ENCODE results near the gene MTSS2.

MTSS2 gene, protein sequence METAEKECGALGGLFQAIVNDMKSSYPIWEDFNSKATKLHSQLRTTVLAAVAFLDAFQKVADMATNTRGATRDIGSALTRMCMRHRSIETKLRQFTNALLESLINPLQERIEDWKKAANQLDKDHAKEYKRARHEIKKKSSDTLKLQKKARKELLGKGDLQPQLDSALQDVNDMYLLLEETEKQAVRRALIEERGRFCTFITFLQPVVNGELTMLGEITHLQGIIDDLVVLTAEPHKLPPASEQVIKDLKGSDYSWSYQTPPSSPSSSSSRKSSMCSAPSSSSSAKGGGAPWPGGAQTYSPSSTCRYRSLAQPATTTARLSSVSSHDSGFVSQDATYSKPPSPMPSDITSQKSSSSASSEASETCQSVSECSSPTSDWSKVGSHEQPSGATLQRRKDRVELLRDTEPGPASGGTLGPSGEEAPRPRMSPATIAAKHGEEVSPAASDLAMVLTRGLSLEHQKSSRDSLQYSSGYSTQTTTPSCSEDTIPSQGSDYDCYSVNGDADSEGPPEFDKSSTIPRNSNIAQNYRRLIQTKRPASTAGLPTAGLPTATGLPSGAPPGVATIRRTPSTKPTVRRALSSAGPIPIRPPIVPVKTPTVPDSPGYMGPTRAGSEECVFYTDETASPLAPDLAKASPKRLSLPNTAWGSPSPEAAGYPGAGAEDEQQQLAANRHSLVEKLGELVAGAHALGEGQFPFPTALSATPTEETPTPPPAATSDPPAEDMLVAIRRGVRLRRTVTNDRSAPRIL

DNA sequence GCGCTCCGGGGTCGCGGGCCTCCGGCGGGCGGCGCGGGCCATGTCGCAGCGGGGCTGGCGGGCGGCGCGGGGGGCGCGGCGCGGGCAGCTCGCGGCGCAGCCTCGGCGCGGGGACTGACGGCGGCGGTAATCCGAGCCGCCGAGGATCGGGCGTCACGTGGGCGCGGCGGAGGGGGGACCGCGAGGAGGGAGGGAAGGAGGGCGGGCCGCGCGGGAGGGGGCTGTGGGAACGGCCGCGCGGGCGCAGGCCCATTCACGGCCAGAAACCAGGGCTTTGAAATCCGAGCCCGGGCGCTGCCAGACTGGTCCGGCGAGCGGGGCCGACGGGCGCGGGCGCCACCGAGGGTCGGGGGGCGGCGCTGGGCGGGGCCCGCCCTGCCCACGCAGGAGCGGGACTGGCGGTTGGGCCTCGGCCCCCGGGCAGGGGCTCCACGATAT lies at the start of gene MTSS2:
MTSS2 (minus strand) TSS at position 116 of the 438 bp plus-strand sequence. CDS start 262 bp downstream, outside the sequence.
- DNase-seq (ENCODE audit: low read depth): no peak

DNA sequence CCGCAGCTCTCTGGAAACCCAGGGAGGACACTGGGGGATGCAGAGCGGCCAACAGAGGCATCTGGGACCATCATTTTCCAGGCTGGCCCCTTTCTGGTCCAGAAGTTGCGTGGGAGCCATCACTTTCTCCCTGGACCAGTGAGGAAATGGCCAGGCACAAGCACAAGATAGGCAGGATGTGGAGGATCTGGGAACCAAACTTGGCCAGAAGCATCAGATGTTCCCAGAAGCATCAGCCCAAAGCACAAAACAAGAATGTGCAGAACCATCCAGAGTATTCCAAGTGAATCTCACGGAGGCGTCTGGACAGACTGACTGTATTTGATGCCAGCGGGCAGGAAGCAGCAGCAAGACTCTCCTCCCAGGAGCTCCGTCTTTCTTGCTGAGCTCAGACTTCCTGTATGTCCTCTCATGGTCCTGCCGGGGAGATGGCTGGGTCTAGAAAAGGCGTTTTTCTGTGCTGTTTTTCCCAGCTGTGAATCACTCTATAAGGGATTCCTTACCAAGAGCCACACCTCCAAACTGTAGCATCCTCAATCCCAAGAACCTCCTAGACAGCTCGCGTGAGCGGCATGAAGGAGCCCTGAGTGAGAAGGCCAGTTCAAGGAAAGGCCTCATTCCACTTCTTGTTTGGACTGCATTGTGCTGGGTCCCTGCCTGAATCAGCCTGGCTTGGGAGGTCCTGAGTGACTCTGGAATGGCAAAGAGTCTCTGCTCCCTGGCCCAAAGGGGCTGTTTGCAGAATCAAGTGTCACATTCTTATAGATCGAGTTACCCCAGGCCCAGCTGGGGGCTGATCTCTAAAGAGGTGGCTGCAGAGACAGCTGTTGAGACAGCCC lies 49.5 kb upstream of the MTSS2 start:
- DNase-seq (ENCODE audit: low read depth): no peak

DNA sequence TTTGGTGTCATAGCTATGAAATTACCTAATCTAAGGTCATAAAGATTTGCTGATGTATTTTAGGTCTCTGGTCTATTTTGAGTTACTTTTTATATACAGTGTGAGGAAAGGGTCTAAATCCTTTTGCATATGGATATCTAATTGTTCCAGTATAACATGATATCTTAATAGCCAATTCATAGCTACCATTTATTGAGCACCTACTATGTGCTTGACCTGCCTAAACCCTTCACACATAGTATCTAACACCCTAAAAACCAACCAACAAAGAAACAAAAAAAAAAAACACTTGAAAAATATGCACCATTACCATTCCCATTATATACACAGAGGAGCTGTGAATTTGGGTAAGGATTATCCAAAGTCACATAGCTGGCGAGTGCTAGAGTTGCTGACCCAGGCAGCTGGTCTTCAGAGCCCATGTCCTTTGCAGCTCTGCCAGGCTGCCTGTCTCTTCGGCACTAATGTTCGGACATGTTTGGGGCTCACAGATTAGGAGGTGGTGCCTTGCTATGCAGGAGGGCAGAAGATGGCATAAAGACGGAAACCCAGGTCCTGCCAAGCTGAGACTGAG lies 48.8 kb upstream of the MTSS2 start:
- DNase-seq (ENCODE audit: low read depth): no peak

DNA sequence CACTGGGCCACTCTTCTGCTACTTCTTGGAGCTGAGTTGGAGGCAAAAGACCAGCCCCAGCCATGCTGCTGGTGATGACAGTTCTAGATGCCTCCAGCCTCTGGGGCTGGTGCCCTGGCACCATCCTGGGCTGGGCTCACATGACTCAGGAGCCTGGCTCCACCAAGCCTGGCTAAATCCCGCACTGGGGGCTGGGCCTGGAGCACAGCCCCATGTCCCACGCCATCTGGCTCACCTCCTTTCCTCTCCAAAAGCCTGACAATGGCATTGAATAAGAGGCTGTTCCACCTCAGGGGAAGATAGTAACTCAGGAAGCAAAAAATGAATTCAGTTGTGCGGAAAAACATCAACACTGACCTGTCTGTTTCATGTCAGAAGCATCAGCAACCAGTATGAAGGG lies 45.1 kb upstream of the MTSS2 start:
- DNase-seq (ENCODE audit: low read depth): no peak

DNA sequence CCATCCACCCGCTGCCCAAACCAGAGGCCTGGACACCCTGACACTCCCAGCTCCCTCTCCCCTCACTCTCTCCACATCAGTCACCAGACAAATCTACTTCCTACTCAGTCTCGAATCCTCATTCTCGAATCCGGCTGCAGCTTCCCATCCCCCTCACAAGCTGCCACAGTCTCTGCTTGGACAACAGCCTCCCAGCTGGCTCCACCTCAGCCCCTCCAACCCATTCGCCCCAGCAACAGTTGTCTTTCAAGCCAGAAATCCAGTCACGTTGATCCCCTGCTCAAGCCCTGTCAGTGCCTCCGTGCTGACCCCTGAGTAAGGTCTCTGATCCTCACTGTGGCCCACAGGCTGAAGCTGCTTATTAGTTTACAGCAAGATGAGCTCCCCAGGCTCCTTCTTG lies 44.2 kb upstream of the MTSS2 start:
- no peak for DNase-seq (ENCODE audit: low read depth)

DNA sequence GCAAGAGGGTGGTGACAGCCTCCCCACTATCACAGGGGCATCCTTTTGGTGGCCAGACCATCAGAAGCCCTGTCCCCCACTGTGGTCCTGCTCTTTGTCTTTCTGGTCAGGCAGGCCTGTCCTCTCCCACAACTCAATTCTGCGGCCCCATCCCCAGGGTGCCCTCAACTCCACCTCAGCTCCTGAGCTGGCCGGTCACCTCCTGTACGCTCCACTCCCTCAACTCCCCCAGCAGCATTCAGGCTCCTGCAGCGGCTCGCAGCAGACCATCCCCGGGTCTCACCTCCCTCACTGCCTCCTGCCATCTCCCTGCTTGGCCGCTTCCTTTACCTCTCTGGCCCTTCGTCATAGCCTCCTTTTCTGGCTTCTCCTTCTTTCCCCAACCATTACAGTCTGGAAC lies 43.4 kb upstream of the MTSS2 start:
- DNase-seq (ENCODE audit: low read depth): no peak

DNA sequence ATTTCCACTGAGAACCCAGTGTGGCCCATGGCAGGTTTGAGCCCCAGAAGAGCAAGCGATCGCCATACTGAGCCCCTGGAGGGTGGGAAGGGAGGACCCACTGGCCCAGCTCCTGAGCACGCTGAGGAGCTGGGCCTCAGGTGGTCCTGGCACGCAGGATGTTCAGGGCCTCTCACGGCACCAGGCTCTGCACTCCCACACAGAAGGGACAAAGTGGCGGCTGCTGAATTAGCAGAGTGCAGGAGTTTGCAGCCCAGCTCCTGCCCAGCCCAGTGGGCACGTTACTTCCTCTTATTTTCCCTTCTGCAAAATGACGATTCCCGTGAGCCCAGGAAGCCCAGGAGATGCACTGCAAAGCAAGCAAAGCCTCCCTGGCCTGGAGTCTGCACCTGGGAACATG lies 42.3 kb upstream of the MTSS2 start:
- DNase-seq (ENCODE audit: low read depth): no peak

DNA sequence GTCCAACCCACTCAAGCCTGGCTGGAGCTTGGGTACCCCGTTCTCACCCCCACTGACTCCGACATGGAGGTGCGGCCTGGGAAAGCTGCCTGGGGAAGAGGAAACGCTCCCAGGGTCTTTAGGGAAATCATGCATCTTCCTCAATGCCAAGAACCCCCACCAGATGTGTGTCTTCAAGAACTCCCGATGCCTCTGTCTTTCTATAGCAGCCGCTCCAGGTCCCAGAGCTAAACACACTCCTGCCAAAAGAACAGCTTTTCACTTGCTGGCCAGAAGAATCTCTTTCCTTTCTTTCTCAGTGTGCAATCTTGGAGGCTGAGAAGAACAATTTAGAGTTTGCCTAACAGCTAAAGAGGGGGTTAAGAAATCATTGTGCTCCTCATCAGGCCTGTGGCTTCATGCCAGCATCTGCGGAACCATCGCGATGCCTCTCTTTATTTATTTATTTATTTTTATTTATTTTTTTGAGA lies 41.1 kb upstream of the MTSS2 start:
- DNase-seq (ENCODE audit: low read depth): no peak

DNA sequence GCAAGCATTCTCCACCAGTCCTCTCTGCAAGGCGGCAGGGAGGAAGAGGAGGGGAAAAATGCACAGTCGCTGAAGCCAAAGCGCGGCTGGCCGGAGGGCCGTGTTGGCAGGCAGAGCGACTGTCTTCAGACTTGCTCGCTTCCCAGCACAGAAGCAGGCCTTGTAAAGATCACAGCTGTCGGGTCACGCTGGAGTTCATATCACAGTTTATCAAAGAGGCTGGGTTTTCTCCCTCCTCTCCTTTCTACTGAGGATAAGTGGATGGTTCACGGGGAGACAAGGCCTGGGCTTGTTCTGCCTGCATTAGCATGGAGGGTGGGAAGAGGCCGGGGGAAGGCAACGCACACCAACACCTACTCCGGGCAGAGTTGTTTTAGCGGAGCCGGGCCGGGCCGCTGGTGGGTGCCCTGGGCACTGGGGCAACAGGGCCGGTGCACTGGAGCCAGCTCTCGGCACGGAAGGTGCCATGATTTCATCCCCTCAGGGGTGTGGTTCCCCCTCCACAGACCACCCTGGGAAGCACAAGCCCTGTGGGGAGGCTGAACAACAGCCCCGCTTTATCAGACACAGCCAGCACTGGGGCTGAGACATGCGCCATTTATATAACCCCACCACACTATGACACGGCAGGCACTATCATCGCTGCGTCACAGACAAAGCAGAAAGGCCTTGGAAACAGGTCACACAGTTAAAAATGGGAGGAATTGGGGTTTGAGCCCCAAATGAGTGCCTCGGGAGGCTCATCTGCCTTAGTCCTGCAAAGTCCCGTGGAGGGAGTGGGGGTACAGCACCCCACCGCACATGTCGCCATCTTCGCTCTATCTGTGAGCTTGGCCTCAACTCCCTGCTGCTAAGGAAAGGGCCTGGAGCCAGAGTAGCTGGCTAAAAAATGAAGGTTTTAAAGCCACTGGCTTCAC lies 40.3 kb upstream of the MTSS2 start:
- DNase-seq (ENCODE audit: low read depth): no peak

DNA sequence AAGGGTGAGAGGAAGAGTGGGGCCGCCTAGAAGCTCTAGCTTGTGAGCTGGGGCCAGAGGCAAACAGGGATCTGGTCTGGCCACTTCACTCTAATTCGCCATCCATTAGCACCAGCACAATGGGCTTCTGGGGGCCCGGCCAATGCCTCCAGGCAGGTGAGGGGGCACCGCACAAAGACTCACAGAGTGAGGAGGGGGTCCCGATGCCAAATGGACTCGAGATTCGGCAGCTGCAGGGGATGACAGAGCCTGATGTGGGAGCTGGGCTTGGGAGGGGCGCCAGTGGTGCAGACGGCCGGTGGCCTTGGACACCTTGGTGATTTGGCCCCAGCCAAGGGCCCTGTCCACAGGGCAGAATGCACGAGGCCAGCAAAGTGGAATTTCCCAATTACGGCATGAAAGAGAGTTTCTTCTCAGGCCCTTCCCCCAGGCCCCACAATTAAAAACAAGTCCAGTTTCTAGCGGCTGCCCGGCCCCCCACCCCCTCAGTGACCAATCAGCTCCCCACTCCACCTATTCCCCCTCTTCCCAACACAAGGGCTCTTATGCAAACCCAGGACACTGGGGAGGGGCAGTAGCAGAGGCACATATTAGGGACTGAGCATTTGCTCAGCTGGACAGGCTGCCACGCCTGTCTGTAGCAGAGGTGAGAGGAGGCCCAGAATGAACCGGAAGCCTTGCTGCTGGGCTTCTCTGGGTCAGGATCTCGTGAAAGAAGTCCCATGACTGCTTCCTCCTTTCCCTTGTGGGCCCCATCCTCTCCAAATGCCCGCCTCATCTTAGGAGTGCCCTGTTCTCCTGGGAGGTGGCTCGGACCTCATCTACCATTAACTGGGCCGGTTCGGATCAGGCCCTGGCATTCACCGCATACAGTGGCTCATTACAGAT lies 39.4 kb upstream of the MTSS2 start:
- DNase-seq (ENCODE audit: low read depth): no peak

DNA sequence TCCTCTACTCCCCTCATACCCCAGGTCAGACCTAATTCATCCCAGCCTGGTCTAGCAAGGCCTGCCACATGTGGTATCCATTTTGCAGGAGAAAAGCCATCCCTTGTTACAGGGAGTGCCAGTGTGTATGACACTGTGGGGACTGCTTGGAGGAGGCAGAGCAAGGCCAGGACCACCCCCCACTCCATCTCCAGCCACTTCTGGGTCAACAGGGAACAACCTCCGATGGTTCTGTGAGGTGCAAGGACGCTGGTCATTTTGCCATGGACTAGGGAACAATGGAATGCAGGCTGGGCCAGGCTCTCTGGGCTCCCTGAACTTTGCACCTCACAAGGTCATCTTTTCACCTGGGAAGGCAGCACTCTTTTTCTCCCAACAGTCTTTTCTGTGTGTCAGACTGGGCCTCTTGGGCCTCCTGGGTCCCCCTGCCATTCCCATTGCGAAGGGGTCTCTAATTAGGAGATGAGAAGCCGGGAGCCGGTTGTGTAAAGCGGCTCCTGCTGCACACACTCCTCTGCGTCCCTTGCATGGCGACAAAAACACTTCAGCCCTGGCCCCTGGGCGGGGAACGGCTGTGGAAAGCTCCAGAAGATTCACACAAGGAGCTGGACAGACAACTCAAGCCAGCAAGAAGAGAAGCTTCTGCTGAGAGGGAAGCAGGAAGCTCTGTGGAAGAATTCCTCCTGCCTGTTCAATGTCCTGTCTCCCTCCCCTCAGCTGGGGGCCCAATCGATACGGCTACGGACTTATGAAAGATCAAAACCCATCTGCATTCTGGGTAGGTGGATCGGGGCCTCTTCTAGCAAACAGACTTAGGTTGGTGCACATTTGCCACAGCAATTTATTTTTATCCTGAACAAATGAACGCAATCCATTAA lies 38.5 kb upstream of the MTSS2 start:
- no peak for DNase-seq (ENCODE audit: low read depth)

DNA sequence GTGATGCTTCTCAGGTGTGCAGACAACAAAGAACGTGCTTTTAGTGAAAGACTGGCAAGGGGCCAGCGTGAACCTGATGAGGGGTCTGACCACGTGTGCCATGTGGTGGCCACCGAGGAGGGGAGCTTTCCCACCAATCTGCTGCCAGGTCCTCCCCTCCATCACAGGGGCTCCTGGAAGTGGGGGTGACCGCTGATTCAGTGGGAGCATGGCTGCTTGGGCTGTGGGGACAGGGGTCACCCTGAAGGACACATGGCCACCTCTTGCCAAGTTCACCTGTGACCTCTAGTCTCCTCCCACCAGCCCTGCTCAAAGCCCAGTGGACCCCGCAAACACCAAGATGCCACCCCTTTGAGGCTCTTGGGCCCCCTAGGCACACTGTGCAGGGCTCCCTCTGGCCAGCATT lies 37.9 kb upstream of the MTSS2 start:
- DNase-seq (ENCODE audit: low read depth): no peak

DNA sequence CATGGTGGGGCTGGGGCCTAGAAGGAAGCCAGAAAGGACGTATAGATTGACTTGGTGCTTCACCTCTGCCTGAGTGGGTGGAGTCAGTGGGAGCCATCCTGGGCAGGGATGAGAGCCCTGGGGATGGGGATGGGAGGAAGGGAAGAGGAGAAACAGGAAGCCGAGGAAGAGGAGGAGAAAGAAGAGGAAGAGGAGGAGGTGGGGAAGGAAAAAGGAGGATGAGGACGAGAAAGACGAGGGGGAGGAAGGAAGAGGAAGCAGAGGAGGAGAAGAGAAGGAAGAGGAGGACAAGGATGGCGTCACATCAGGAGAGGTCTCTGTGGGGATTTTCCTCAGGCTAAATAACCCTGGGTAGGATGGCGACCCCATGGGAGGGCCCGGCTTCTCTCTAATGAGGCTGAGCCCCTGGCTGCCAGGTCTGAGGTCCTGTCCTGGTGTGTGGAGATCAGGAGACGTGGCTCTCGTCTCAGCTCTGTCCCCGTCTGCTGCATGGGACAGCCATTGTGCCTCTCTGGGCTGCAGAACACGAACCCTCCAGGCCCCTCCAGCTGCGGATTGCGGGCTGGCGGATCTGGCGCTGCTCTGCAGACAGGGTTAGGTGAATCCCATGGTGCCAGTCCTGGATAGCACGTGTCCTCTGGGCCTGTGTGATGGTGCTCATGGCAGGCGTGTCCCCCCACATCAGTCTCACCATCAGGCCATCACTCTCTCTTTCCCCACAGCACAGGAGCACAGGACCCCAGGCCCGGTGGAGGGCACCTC lies 35.5 kb upstream of the MTSS2 start:
- no peak for DNase-seq (ENCODE audit: low read depth)

DNA sequence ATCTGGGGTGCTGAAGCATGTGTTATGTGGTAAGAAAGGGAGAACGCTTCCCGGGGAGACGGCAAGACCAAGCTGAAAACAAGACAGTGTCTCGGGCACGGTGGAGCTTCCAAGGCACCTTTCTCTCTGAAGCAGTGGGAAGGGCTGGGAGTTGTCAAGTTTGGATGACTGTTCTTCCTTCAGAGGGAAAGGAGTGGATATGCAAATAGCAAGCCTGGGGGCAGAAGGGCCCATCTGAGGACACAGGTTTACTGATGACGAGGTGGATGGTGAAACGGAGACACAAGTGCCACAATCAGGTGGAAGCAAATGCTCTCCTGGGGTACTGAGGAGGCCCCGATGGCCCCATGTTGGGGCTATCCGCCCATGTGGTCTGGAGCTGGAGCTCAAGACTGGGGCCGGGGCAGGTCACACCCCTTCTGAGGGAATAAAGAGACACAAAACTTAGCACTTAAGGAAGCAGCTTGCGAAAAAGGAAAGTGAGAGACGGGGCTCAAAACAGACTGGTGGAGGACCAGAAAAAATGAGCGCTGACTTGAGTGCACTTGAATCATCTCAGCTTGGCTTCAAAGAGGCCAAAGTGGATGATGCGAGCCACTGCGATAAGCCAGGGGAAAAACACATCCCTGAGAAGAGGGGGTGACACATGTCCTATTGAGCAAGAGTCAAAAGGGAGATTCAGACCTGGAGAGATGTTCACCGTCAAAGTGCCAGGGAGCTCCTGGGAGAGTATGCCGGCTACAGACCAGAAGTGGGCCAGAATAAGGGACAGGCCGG lies 34.8 kb upstream of the MTSS2 start:
- DNase-seq (ENCODE audit: low read depth): no peak

DNA sequence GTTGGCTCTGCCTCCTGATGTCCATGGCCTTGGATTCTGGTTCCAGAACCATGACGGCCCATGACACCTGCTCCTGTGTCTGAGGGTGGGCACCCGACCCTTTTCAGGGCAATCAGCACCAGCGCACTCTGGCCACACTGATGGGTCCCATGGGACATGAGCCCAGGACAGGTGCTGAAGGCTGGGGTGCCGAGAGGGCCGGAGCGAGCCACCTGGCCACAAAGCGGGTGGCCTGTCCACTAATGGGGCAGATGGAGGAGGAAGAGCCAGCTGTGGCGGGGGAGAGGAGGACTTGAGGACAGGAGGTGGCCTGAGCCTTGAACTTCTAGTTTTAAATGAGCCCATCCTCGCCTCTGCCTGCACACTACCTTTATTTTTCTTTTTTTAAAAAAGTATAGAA lies 31.2 kb upstream of the MTSS2 start:
- DNase-seq (ENCODE audit: low read depth): no peak

DNA sequence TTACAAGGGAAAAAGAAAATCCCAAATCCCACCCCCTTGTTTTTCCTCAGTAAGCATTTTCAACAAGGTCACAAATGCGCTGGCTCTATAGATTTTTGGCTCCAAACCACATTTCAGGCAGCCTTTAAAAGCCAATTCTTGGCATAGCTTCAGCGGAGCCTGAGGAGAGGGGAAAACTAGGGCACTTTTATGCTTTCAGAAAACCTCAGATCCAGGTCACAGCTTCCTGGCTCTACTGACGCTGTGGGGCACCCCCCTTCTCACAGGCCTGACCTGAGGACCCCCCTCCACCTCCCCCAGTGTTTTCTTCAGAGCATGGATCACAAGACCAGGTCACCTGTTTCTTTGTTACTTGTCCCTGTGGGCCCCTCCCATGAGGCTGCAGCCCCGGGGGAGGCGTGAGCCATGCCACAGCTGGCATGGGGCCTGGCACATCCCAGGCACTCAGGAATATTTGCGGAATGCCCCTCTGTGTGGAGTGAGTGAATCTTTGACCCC lies 30.1 kb upstream of the MTSS2 start:
- DNase-seq (ENCODE audit: low read depth): no peak

All from stimulated activated CD8-positive, alpha-beta memory T cell treated with anti-CD3 and anti-CD28 coated beads, Interleukin-15, amount 100 ng/mL, for 24 hours (primary cell).